GM18505 (cell line): ENCODE results near the gene FAM72A.
A peak's percentile ranks its signal among the peaks of the same experiment; 100 is the strongest.
"Not testable (repeated sequence)": the region's sequence is repeated elsewhere in the genome, so short reads cannot be mapped to it uniquely, and the experiment has no call there.

Experiments used
- ATAC-seq: cut with Tn5 transposase; IDR thresholded peaks from one replicate; pipeline ENCODE4 v1.9.1; 2021; ENCODE audit not compliant: unreplicated experiment

Gene FAM72A

DNA sequence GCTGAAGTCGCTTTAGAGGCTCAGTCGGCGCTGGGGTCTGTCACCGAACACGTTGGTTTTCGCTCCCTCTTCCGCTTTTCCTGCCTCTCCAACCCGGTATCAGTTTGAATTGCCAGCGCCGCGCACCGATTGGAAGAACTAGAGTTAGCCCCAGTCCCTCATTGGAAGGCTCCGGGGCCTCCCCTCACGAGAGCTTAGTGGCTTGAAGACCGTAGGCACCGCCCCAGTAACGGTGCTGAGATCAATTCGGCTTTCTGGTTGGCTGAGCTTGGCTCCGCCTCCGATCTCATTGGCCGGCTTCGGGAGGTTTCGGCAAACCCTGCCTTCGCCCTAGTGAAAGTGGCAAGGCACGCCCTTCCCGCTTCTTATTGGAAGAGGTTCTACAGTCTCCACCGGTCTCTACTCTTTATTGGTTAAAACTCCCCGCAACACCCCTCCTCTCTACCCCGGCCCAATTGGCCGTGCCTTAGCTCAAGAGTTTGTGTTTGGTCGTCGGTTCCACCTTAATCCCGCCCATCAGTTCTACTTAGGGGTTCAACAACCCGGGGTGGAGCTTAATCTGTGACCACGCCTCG lies at the start of gene FAM72A:
Gene FAM72A (minus strand): TSS at position 51 of the 575 bp plus-strand sequence. CDS start 814 bp downstream, outside the sequence.
- ATAC-seq: peak; percentile 86

DNA sequence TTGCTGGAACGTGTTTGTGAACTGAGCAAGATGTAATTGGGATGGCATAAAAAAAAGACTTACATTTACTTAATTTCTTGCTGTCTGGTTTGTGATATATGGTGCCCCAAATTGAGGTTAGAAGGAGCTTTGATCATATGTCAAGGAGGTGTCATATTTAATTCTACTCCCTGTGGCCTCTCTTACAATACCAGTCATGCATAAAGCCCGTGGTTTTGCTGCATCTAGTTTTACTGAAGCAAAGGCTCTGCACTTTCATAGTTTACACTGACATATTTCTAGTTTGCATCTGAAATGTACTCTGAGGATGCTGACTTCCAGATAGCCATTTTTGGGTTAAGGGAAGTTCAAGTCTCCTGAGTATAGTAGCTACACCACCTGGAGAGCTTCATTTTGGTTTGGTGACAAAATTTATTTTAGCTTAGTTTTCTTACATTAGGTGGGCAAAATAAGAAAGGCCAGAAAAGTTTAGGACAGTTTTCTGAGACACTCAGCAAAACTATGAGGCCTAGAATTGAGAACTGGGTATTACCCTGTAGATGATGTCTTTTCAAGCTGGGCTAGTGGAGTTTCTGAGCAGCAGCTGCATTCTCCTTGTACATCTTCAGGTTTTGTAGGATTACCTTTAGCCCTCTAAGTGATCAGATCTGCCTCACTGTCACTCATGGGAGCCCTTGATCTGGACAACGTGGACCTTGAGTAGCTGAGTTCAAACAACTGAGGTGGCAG lies 48.5 kb upstream of the FAM72A start:
- not testable (repeated sequence) for ATAC-seq

DNA sequence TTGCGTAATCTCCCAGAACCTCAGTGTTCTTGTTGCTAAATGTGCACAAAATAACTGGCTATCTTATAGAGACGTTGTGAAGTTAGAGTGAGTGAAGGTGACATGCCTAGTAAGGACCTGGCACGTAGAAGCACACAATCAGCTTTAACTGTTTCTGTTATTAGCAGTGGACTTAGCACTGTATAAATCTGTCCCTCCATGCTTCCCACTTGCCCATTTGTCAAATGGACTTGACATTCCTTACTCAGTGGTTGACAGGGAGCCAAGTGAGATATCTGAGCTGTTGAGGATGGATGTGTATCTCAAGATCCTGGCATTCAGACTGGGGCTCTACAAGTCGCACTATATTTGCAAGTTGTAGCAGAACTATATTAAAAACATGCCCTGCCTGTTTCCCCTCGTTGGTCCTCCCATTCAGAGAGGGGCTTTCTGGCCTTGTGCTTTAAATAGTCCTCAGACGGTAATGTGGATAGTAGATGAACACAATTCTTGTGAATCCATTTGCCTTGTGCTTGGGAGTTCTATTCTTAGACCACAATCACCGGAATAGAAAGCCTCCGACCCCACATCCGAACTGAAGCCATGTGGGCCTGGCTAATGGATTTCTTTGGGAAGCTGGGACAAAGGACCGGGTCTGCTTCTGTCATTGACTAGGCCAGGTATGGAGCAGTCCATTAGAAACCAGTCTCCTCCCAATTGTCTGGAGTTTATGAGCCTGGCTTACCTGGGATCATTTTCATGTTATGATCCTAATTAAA lies 43.7 kb upstream of the FAM72A start:
- ATAC-seq: not testable (repeated sequence)

DNA sequence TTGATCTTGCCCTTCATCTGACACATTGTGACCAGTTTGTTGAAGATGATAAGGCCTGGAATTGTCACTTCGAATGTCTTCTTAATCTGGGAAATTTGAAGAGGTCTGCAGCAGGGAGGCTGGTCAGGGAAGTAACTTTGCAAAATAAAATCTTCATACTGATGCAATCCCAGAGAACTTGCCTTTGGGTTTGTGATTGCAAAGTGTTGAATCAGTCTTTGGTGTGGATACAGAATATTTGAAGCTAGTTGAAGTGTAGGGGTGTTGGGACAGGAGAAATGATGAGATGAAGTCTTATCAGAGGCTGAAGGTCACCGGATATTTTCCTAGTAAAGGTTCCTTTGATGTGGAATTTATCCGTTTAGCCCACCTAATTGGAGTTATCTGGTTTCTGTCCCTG lies 42.8 kb upstream of the FAM72A start:
- not testable (repeated sequence) for ATAC-seq

DNA sequence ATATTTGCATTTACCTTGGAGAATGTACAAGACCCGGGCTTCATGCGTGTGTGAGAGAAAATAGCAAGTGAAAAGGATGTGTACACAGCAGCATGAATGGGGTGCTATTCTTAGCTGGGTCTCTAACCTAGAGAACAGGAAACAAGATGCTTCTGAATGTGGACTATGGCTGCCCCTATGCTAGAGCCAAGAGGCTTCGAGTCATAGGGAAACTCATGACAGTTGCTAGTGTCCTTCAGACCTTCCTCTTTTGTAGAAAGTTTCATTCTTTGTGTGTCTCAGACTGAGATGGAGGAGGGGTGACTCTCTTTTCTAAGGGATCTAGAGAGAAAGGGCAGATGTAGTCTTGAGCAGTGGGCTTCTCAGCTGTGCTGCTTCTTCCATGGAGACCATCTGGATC lies 40.7 kb upstream of the FAM72A start:
- peak; percentile 97 for ATAC-seq

DNA sequence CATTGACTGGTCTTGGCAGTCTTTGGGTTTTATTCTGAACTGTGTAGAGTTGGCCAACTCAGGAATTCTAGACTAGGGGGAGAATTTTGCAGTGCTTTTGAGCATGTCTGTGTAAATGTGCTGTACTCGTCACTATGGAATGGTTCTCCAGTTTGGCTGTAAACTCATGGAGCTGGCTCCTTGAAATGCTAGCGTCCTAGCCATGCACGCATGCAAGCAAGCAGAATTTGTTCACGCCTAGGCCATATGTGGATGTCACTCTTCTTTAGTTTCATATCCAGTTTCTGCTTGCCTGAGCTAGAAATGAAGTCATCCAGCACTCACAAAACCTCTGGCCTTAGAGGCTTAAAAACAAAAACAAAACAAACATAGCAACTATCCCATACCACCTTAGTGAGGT lies 37.6 kb upstream of the FAM72A start:
- peak; percentile 41 for ATAC-seq

DNA sequence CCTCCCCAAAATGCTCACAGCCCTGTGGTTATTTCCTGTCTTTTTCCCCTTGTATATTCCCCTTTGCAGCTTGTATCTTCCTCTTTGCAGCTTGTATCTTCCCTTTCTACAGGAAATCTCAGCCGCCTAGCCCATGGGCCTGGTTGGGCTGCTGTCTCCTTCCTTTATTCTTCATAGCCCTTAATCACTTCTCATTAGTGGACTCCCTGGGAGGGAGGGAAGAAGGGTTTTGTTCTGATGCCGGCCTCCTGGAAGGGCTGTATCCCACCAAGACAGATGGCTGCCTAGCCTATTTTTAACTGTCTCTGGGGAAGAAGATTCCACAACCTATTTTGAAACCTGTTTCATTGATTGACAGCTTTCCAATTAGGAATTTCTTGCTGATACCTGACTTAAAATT lies 32.6 kb upstream of the FAM72A start:
- ATAC-seq: not testable (repeated sequence)

DNA sequence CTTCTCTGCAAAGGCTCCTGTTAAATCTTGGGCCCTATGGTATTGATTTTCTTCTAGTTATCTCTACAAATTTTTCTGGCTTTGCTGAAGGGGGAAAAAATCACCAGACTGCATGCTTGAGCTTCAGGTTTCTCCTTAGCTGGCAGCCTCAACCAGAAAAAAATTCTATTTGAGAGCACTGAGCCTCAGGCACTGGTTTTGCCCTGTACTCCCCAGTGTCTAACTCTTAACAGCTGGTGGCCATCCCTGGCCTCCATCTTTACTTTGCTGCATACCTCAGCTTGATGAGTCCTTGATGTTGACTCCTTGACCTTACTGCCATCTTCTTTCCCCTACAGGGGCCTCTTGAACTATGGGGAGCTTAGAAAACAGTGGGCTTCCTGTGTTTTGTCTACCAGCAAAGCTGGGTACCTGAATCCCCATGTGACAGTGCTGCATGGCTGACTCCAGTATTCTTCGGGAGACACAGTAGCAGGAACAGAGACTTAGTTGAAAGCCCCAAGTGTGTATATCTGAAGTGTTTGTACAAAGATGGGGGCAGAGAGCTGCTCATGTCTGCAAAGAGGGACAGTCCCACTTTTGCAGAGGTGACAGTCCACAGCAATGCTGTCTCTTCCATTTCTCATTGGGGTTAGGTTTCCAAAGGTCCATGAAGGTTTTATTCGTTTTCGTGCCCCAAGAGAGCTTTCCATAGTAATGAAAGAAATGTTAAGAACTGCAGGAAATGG lies 31.7 kb upstream of the FAM72A start:
- ATAC-seq: not testable (repeated sequence)

DNA sequence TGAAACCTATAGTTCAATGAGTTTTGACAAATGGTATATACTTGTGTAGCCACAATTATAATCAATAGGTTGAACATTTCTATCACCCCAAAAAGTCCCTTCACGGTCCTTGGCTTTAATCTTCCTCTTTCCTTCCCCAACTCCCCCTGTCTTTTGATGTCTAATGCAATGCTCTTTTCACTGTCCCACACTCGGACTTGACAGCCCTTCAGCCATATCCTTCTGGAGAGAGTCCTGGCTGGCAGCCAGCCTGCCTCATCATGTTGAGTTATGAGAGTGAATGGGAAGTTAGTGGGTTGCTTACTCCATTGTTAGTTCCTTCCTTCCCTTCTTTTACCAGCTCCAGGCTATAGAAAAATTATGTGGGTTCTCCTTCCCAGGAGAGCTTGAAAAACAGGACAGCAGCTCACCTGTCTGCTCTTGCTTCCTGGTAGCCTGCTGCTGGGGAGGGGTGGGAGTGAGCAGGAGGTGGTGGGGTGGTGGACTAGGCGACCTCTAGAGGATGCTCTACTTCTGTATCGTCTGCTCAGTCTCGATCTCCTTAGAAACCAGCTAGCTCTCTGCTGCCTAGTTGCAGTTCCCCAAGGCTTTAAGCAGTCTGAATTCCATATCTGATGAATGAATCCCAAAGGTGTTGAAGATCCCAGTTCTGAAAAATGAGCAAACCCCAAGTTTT lies 30.5 kb upstream of the FAM72A start:
- not testable (repeated sequence) for ATAC-seq

DNA sequence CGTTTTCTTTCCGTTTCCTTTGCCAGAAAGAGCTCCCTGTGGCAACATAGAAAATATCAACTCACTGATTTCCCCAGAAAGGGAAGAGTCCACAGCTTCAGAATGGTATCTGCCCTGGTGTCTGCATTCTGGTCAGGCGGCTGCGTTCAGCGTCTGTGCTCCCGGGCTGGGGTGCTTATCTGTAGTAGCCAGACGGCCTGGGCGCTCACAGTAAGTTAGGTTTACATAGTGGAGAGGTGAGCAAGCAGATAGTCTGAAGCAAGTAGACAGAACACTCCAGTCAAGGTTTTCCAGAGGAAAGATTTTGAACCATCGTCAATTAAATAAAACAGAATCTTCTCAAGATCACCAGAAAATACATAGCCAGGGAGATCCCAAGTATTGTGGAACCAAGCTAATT lies 29.4 kb upstream of the FAM72A start:
- ATAC-seq: not testable (repeated sequence)

DNA sequence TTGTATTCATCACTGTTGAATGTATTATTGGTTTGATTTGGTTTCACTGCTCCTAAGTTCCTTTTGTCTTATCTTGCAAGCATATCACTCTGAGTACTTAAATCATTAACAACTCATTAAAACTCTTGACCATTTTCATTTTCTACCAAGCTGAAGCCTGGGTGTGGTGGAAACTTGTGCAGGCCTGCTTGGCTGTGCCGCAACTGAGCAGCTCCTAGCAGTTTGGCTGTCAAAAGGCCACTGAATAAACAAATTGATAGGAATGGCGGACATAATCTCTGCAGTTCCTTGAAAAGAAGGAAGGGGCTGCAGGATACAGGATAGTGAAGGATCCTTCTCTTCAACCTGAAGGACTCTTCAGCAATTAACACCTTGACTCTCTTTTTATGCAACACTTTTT lies 26.6 kb upstream of the FAM72A start:
- ATAC-seq: not testable (repeated sequence)

DNA sequence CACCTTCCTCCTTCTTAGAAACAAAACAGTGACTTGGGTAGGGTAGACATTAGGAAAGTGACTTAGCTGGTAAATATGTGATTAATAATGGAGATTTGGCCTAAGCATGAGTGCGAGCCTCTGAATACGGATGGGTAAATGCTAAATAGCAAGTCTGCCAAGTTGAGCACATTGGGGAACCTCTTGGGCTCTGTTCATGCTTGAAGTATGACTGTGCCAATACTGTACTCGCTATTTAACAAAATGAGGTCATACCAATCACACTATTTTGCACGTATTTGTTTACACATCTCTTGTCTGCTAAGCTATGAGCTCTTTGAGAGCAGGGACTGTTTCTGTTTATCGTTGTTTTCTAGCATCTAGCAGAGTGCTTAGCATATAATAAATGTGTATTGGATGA lies 24.2 kb upstream of the FAM72A start:
- not testable (repeated sequence) for ATAC-seq

DNA sequence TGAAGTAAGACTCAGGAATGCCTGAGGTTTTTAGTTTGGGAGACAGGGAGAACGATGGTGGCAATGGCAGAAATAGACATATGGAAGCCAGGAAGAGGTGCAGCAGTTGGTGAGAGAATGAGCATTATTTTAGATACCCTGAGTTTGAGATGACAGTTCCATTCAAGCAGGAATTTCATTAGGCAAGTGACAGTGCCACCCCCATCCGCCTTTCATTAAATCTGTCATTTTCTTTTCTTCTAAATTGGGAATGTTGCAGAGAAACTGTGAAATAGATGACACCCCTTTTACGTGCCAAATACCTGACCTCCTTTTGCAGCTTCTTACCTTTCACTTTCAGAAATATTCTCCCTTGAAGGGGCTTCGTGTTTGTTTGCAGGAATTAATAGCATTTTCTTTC lies 22.7 kb upstream of the FAM72A start:
- not testable (repeated sequence) for ATAC-seq

DNA sequence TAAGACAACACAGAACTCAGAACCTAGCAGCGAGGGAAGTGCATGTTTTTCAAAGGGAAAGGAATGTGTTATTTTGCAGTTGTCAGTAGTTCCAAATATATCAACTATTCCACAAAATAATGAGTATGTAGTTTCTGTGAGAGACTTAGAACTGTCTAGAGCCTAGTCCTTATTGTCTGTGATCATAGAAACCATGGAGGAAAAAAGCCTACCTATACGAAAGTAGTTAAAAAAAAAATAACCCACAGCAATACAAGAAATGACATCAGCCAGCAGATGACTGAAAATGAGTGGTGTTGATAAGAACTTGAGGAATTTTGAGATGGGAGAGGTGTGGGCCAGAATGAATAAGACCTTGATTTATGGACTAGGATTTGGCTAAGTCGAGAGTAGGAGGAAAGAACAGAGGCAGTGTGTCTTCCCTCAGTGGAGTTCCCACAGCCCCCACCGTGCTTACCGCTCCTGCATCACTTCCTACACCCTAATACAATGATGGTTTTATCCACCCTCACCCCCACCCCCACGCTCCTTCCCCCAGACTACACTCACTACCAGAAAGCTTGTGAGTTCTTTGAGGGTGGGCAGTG lies 21.6 kb upstream of the FAM72A start:
- ATAC-seq: not testable (repeated sequence)

DNA sequence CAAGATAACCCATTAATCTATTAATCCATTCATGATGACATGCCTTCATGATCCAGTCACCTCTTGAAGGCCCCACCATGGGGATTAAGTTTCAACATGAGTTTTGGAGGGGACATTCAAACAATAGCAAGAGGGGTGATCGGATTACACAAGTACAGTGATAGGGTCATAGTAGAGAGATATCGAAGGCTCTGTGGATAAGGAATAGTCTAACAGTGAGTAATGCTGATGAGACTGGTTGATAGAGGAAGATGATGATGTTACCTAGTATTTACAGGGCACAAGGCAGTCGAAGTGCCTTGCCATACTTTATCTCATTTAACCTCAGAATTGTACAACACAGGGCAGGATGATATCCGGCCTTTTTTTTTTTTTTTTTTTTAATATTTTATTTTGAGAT lies 18.9 kb upstream of the FAM72A start:
- ATAC-seq: not testable (repeated sequence)

DNA sequence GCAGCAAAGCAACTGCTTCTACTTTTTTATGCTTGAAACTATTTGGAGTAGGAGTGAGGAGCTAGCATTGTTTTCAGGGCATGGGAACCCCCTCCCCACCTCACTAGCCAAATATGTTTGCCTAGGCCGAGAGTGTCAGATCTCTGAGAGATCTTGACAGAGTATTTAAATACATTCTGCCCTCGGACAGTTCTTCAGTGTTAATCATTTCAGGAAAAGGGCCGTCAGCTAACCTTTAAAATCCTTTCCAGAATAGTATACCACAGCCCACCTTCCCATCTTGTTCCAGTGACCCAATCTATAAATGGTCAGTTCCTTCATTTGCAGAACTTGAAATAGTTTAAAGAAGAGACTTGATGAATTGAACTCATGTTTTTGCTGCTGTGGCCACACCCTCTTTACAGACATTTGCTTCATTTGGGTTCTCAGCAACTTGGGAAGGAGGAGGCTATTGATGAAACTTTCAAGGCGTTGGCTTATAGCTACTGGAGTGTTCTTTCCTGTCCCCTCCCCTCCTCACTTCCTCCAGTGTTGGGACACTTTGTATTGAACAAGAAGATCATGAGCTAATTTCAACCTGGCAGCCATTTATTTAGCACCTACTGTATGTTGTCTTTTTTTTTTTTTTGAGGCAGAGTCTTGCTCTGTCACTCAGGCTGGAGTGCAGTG lies 17.8 kb upstream of the FAM72A start:
- not testable (repeated sequence) for ATAC-seq

DNA sequence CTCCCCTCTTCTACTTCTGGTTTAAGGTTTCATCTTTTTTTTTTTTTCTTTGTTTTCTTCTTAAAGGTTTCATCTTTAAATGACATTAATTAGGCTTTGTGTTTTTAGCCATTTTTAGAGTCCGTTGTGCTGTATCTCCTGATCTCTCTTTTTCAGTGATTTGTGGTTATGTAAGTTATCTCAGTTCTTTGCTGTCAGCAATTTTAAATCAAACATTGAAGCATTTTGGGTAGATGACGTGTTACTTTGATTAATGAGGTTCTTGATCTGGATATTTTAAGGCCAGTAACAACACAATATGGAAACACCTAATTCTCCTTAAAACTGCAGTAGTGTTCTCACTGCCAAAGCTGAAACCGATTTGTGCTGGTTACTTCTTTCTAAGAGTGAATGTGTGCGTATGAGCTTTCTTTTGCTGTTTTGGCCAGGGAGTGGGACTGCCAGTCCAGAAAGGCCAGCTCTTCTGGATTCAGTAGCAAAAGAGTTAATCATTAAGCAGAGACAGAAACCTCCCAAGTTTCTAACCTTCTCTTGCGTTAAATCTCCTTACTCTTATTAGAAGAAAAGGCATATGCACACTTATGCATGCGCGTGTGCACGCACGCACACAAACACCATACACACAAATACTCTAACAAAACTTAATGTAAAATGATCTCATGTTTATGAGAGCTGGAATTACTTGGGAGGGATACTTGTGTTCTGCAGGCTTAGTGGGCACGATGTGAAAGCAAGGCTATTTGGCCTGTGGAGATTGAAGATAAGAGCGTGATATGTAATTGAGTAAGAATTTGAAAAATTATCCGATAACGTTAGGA lies 17.1 kb upstream of the FAM72A start:
- not testable (repeated sequence) for ATAC-seq

DNA sequence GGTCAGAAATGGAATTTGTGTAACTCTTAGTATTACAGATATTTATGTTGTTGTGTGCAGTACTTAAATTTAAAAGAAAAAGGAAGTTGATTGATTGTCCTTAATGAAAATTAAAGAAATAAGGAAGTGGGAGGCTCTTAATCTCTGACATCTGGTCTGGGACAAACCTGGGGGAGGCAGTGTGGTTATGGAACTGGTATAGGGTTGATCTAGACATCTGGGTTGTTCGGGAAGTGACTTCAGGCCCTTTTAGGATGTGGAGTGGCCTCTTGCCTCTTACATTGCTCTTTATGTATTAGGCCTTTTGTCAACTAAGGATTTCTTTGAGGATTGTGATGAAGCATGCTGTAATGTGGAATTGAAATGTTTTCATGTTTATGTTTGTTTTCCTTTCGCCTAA lies 16.1 kb upstream of the FAM72A start:
- not testable (repeated sequence) for ATAC-seq

DNA sequence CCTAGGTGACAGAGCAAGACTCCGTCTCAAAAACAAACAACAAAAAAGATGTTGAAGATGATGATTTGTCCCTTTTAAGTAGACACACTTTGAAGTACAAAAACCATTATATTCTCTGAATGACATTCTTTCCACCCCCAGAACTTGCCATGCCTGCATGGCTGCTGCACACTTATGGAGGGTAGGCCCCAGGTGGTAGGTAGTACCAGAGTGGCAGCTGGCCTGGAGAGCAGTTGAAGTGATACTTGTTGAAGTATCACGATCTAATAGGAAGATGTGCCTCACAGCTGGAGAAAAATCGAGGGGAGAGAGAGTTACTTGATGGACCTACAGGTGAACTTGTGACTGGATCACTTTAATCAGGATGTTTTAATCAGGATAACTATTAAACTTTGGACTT lies 15.6 kb upstream of the FAM72A start:
- ATAC-seq: not testable (repeated sequence)
